GM12878 (cell line): Measurements from ENCODE around the gene SLC25A48. TPM values are rescaled to one million over a fixed set of nuclear protein-coding genes. Genes with fewer than 3 reads are reported as not detected.

Experiments used
- ATAC-seq: fragments of 200-7000 bp; cut with Tn5 transposase; 3 replicates; pipeline ENCODE4 v1.9.1; 2020; ENCODE audit warnings: mild to moderate bottlenecking, moderate library complexity
- BruUV-seq: library from RNA; stranded (reverse); fragments of 400-500 nt; replicated peaks from 2 replicates; lab custom pipeline; 2021; lab: Mats Ljungman, UMichigan
- CTCF ChIA-PET: fragments of 300-600 bp; sonication (Branson Sonifier 250); formaldehyde crosslinking; extraction: SDS; loops from one replicate; lab custom pipeline; 2021; ENCODE audit warnings: inconsistent platforms; lab: Yijun Ruan, JAX
- POLR2A ChIA-PET: fragments of 350-600 bp; formaldehyde crosslinking; extraction: SDS; loops from one replicate; lab custom pipeline; 2021; ENCODE audit warnings: inconsistent platforms; lab: Charles Lee
- RAD21 ChIA-PET: fragments of 300-600 bp; sonication (Branson Sonifier 250); formaldehyde crosslinking; loops from one replicate; lab custom pipeline; 2023; ENCODE audit warnings: antibody characterized with exemption; ENCODE audit not compliant: unreplicated experiment; lab: Charles Lee
- SMC1A ChIA-PET: fragments of 300-600 bp; sonication (Branson Sonifier 250); formaldehyde crosslinking; loops from one replicate; lab custom pipeline; 2023; ENCODE audit not compliant: unreplicated experiment, uncharacterized antibody; lab: Charles Lee
- DNase-seq: peaks from one replicate; pipeline ENCODE4 v3.0.0-alpha.2; 2011; ENCODE audit warnings: low read depth, low spot score
- FAIRE-seq: peaks from 3 replicates; lab custom pipeline; 2011; peaks lifted over from hg19 to GRCh38; lab: Jason Lieb, UNC
- H2AFZ ChIP-seq: 2 replicates; pipeline ENCODE4 v1.6.0; 2011; ENCODE audit warnings: low read depth, low read length, control low read depth; ENCODE audit not compliant: control insufficient read depth
- H3K27ac ChIP-seq: 2 replicates; pipeline ENCODE4 v1.5.1; 2011; ENCODE audit warnings: control low read depth; ENCODE audit not compliant: control insufficient read depth, insufficient read depth
- H3K27me3 ChIP-seq, 2 experiments: replicated peaks in 1 of 2; 2 replicates each; pipeline versions ENCODE4 v1.6.0 to v1.6.1; 2011; ENCODE audit warnings: low read length in 1 of 2; ENCODE audit not compliant: control insufficient read depth in 2 of 2, insufficient read depth in 2 of 2
- H3K36me3 ChIP-seq, 2 experiments: 2 replicates each; pipeline ENCODE4 v1.5.1; 2011; ENCODE audit warnings: low read length in 1 of 2; ENCODE audit not compliant: control insufficient read depth in 2 of 2, insufficient read depth in 2 of 2
- H3K4me1 ChIP-seq: 2 replicates; pipeline ENCODE4 v1.6.1; 2011; ENCODE audit warnings: mild to moderate bottlenecking, low read length, moderate library complexity, mixed read lengths; ENCODE audit not compliant: control insufficient read depth, insufficient read depth
- H3K4me2 ChIP-seq: 2 replicates; pipeline ENCODE4 v1.6.0; 2011; ENCODE audit warnings: control low read depth; ENCODE audit not compliant: control insufficient read depth, insufficient read depth
- H3K4me3 ChIP-seq: fragments of 200-600 bp; sonication (generic); 2 replicates; pipeline ENCODE4 v1.5.1; 2016
- H3K79me2 ChIP-seq: 2 replicates; pipeline ENCODE4 v1.6.0; 2011; ENCODE audit warnings: low read length; ENCODE audit not compliant: control insufficient read depth, insufficient read depth
- H3K9ac ChIP-seq: 2 replicates; pipeline ENCODE4 v1.8.0; 2011; ENCODE audit warnings: low read length, control low read depth, mixed read lengths; ENCODE audit not compliant: control insufficient read depth, insufficient read depth
- H3K9me3 ChIP-seq: replicated peaks from 3 replicates; pipeline ENCODE4 v1.5.1; 2011; ENCODE audit warnings: mild to moderate bottlenecking, low read length; ENCODE audit not compliant: control insufficient read depth, insufficient read depth
- H4K20me1 ChIP-seq: 2 replicates; pipeline ENCODE4 v1.6.0; 2011; ENCODE audit not compliant: control insufficient read depth, insufficient read depth
- EGR1 ChIP-seq, 2 experiments: IDR thresholded peaks; 1 replicate in 1 of 2; 2 replicates in 1 of 2; pipeline ENCODE4 v1.6.1; 2011 to 2012; ENCODE audit warnings: low read depth in 2 of 2, low read length in 2 of 2, borderline replicate concordance in 1 of 2, mild to moderate bottlenecking in 1 of 2, moderate library complexity in 1 of 2
- MYC ChIP-seq: IDR thresholded peaks from 2 replicates; pipeline ENCODE4 v1.6.1; 2011; ENCODE audit warnings: mild to moderate bottlenecking, low read length, moderate library complexity, inconsistent platforms; ENCODE audit not compliant: insufficient read depth, insufficient replicate concordance, insufficient read length, severe bottlenecking
- NFXL1 ChIP-seq: fragments of 450-650 bp; IDR thresholded peaks from 2 replicates; pipeline ENCODE4 v1.6.1; 2017; ENCODE audit warnings: antibody characterized with exemption, mild to moderate bottlenecking, borderline replicate concordance
- SRF ChIP-seq, 2 experiments: IDR thresholded peaks; 2 replicates each; pipeline ENCODE4 v1.6.1; 2011; ENCODE audit warnings: low read depth in 2 of 2, low read length in 2 of 2, mild to moderate bottlenecking in 1 of 2, moderate library complexity in 1 of 2
- WGBS: methylation state at CpG from one replicate; pipeline ENCODE4 v1.1.6; 2016; ENCODE audit warnings: low lambda C conversion rate; ENCODE audit not compliant: insufficient replicate concordance, insufficient coverage; ENCODE audit errors: missing lambda C conversion rate; 5-methylcytosine and 5-hydroxymethylcytosine counted together
- in situ Hi-C: fragments of 300-500 bp; cut with MboI; formaldehyde crosslinking; loops from 9 replicates; pipeline ENCODE4 v1.14.3; 2018; ENCODE audit warnings: mixed read lengths
- intact Hi-C: fragments of 100-400 bp; cut with micrococcal nuclease; formaldehyde crosslinking; loops from one replicate; pipeline ENCODE4 v1.14.2; 2022; ENCODE audit not compliant: unreplicated experiment
- polyA plus RNA-seq, 11 experiments: library from polyadenylated mRNA; depleted of rRNA in 4 of 11; unstranded in 6 of 11; stranded (reverse) in 5 of 11; fragments of >200 nt; fragmentation: Nextera tagmentation in 4 of 11; fragmentation: Illumina TruSeq in 1 of 11; extraction: Ambion mirVana in 4 of 11; extraction: Trizol in 1 of 11; gene quantifications; 1 replicate in 1 of 11; 2 replicates in 10 of 11; pipeline versions ENCODE4 v1.2.1 to v1.2.3, GENCODE V29; 2011 to 2016; ENCODE audit warnings: inconsistent platforms in 2 of 11, missing spikeins in 2 of 11, low read depth in 1 of 11
- total RNA-seq, 4 experiments: library from RNA; depleted of rRNA in 3 of 4; stranded (reverse); fragments of >200 nt in 3 of 4; fragmentation: Illumina TruSeq in 1 of 4; extraction: Trizol in 1 of 4; gene quantifications; 2 replicates each; pipeline versions ENCODE4 v1.2.1 to v1.2.3, GENCODE V29; 2013 to 2021
- TF ChIP-seq, protein P1 (sequence below): fragments of 450-650 bp; IDR thresholded peaks from 2 replicates; pipeline ENCODE4 v1.6.1; 2018; ENCODE audit warnings: mild to moderate bottlenecking, low read depth, moderate library complexity; ENCODE audit not compliant: partially characterized antibody

Gene SLC25A48
- total and polyA plus RNA-seq, 10 of the 15 experiments (the other 5 are each of a cell fraction or from before 2014, with no cell fraction given): 0.06 TPM; not detected in 9

DNA sequence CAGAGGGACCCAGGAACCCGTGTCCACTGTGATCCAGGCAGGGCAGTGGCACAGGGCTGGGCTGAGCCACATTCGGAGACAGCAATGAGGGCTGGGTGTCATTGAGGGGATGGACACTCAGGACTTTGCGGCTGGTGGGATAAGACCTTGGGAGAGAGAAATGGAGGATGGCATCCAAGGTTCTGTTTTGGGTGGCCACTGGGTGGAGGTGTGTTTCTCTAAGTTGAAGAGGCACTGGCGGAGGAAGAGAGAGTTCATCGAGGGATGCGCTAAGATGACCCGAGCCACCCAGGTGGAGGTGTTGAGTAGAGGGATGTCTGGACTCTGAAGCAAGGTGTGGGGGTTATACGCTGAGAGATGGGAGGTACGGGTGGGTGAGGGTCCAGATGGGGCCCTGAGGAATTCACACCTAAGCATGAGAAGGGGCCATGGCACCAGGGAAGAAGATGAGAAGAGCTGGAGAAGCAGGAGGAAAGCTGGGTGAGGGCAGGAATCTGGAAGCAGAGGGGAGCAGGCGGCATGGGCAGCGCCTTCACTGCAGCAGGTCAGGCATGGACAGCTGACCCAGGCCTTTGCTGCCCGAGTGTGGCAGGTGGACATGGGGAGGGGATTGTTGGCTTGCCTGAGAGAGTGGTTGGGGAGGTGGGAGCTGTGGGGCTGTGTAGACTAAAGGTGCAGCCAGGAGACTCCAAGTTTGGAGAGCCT lies 2.5 kb upstream of the SLC25A48 start:
- BruUV-seq: no TSS peak
- Histone ChIP-seq H3K4me3 (no peak overlapping the region), H3K27ac (no peak overlapping the region), H3K4me2 (no peak overlapping the region), H3K9me3 (no peaks in the 10 kb centered on the region), H3K79me2 (no peaks in the 10 kb centered on the region), H4K20me1 (no peaks in the 10 kb centered on the region; the same call in 1 of the 2 replicates), H2AFZ (no peak overlapping the region), H3K27me3 (peaks cover 0 to 13% of the 10 kb centered on the region in 2 experiments; a peak in 2 of 4 replicates), H3K4me1 (no peaks in the 10 kb centered on the region), H3K9ac (no peak overlapping the region), H3K36me3 (no peaks in the 10 kb centered on the region)
- DNase-seq: no peak
- ChIA-PET SMC1A (no interaction called here), RAD21 (interaction anchor here (0.6 kb wide), 1 partner anchor 270 kb away, joined by 4 read pairs; no protein-coding TSS in a partner anchor), POLR2A (no interaction called here), CTCF (interaction anchor here (1.3 to 2.9 kb wide), 2 partner anchors 19 to 270 kb away, joined by 3 to 40 read pairs; no protein-coding TSS in a partner anchor)
- no peak for ATAC-seq
- in situ Hi-C loops (loop anchor here (5.0 kb wide), 2 partner anchors 275 to 370 kb away; no protein-coding TSS in a partner anchor), intact Hi-C loops (no loop called here)
- WGBS: 43% methylated on average over 12 of the region's 12 CpGs
- no peak for FAIRE-seq
- TF ChIP-seq SRF (IDR thresholded peaks at IDR 0.05; ENCODE audit: low read depth in 2 of 2, low read length in 2 of 2) (no peak), MYC (no peak), NFXL1 (no peak), EGR1 (IDR thresholded peaks at IDR 0.05; ENCODE audit: borderline replicate concordance in 1 of 2, low read depth in 2 of 2, low read length in 2 of 2) (no peak)
- TF ChIP-seq, protein P1, sequence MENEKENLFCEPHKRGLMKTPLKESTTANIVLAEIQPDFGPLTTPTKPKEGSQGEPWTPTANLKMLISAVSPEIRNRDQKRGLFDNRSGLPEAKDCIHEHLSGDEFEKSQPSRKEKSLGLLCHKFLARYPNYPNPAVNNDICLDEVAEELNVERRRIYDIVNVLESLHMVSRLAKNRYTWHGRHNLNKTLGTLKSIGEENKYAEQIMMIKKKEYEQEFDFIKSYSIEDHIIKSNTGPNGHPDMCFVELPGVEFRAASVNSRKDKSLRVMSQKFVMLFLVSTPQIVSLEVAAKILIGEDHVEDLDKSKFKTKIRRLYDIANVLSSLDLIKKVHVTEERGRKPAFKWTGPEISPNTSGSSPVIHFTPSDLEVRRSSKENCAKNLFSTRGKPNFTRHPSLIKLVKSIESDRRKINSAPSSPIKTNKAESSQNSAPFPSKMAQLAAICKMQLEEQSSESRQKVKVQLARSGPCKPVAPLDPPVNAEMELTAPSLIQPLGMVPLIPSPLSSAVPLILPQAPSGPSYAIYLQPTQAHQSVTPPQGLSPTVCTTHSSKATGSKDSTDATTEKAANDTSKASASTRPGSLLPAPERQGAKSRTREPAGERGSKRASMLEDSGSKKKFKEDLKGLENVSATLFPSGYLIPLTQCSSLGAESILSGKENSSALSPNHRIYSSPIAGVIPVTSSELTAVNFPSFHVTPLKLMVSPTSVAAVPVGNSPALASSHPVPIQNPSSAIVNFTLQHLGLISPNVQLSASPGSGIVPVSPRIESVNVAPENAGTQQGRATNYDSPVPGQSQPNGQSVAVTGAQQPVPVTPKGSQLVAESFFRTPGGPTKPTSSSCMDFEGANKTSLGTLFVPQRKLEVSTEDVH: no peak
